Neuronal stem cell (in vitro differentiated cells): Measurements from ENCODE around the gene PIGU.
"Not testable (repeated sequence)": the region's sequence is repeated elsewhere in the genome, so short reads cannot be mapped to it uniquely, and the experiment has no call there.

ENCODE experiments used
- DNase-seq: peaks from one replicate; pipeline ENCODE4 v3.0.0-alpha.2; 2013; ENCODE audit warnings: low spot score
- H2AFZ ChIP-seq: one replicate; pipeline ENCODE4 v1.6.1; 2013; ENCODE audit warnings: mild to moderate bottlenecking, low read length, inconsistent platforms
- H2AK5ac ChIP-seq: 2 replicates; pipeline ENCODE4 v1.6.1; 2013; ENCODE audit warnings: low read depth, mild to moderate bottlenecking, inconsistent platforms, low read length, moderate library complexity, mixed read lengths
- H2BK120ac ChIP-seq: 2 replicates; pipeline ENCODE4 v1.6.1; 2013; ENCODE audit warnings: low read depth, mild to moderate bottlenecking, inconsistent platforms, low read length, moderate library complexity, mixed read lengths
- H2BK12ac ChIP-seq: one replicate; pipeline ENCODE4 v1.6.1; 2013; ENCODE audit warnings: low read length, inconsistent platforms
- H2BK15ac ChIP-seq: 2 replicates; pipeline ENCODE4 v1.6.1; 2013; ENCODE audit warnings: mild to moderate bottlenecking, low read length, inconsistent platforms, mixed read lengths
- H2BK5ac ChIP-seq: one replicate; pipeline ENCODE4 v1.6.1; 2013; ENCODE audit warnings: inconsistent platforms, mild to moderate bottlenecking, low read length, moderate library complexity
- H3K14ac ChIP-seq: one replicate; pipeline ENCODE4 v1.6.1; 2013; ENCODE audit warnings: low read length, inconsistent platforms
- H3K18ac ChIP-seq: 2 replicates; pipeline ENCODE4 v1.6.1; 2013; ENCODE audit warnings: low read length, inconsistent platforms
- H3K23ac ChIP-seq: 2 replicates; pipeline ENCODE4 v1.6.1; 2013; ENCODE audit warnings: low read depth, mild to moderate bottlenecking, mixed read lengths, low read length, inconsistent platforms; ENCODE audit not compliant: poor library complexity
- H3K27ac ChIP-seq: replicated peaks from 3 replicates; pipeline ENCODE4 v1.5.1; 2013; ENCODE audit warnings: low read length, inconsistent platforms
- H3K27me3 ChIP-seq, 3 experiments: 2 replicates each; pipeline ENCODE4 v1.6.1; 2013; ENCODE audit warnings: low read length in 3 of 3, mild to moderate bottlenecking in 2 of 3, inconsistent platforms in 1 of 3, low read depth in 1 of 3, mixed read lengths in 1 of 3, moderate library complexity in 1 of 3; ENCODE audit not compliant: control insufficient read depth in 3 of 3, insufficient read depth in 3 of 3
- H3K36me3 ChIP-seq, 2 donors: replicated peaks in 1 of 2; 2 replicates each; pipeline ENCODE4 v1.6.1; 2013; ENCODE audit warnings: low read length in 2 of 2; ENCODE audit not compliant: control insufficient read depth in 2 of 2, insufficient read depth in 2 of 2
- H3K4ac ChIP-seq: 2 replicates; pipeline ENCODE4 v1.6.1; 2013; ENCODE audit warnings: inconsistent platforms, mild to moderate bottlenecking, low read length, moderate library complexity
- H3K4me1 ChIP-seq, 2 donors: 1 replicate in 1 of 2; 2 replicates in 1 of 2; pipeline ENCODE4 v1.6.1; 2013; ENCODE audit warnings: low read length in 2 of 2, low read depth in 1 of 2; ENCODE audit not compliant: control insufficient read depth in 2 of 2, insufficient read depth in 1 of 2
- H3K4me2 ChIP-seq: one replicate; pipeline ENCODE4 v1.6.1; 2013; ENCODE audit warnings: mild to moderate bottlenecking, low read length, inconsistent platforms; ENCODE audit not compliant: insufficient read depth, poor library complexity, severe bottlenecking
- H3K4me3 ChIP-seq, 2 donors: 2 replicates each; pipeline ENCODE4 v1.5.1; 2013; ENCODE audit warnings: low read length in 2 of 2, mild to moderate bottlenecking in 2 of 2, inconsistent platforms in 1 of 2, moderate library complexity in 1 of 2
- H3K79me1 ChIP-seq: one replicate; pipeline ENCODE4 v1.6.1; 2013; ENCODE audit warnings: low read depth, mild to moderate bottlenecking, inconsistent platforms, low read length, moderate library complexity
- H3K9ac ChIP-seq: one replicate; pipeline ENCODE4 v1.6.1; 2013; ENCODE audit warnings: mild to moderate bottlenecking, low read depth, low read length, inconsistent platforms; ENCODE audit not compliant: poor library complexity
- H3K9me3 ChIP-seq, 2 donors: replicated peaks in 1 of 2; 2 replicates each; pipeline versions ENCODE3 to v1.6.1; 2013; ENCODE audit warnings: low read length in 2 of 2, mild to moderate bottlenecking in 2 of 2, inconsistent platforms in 1 of 2, low read depth in 1 of 2, mixed read lengths in 1 of 2, moderate library complexity in 1 of 2; ENCODE audit not compliant: control insufficient read depth in 2 of 2, insufficient read depth in 1 of 2
- H4K8ac ChIP-seq: one replicate; pipeline ENCODE4 v1.6.1; 2013; ENCODE audit warnings: low read depth, mild to moderate bottlenecking, inconsistent platforms, low read length, moderate library complexity
- H4K91ac ChIP-seq: one replicate; pipeline ENCODE4 v1.6.1; 2013; ENCODE audit warnings: low read length, low read depth, mild to moderate bottlenecking, inconsistent platforms; ENCODE audit not compliant: poor library complexity
- WGBS, 2 donors: extraction: QIAGEN DNeasy Blood & Tissue Kit; methylation state at CpG; one replicate each; pipeline ENCODE4 v1.1.7; 2013; ENCODE audit warnings: missing lambda C conversion rate in 2 of 2, mixed read lengths in 1 of 2; ENCODE audit not compliant: insufficient read length in 2 of 2, insufficient replicate concordance in 1 of 2; ENCODE audit errors: extremely low coverage in 2 of 2; 5-methylcytosine and 5-hydroxymethylcytosine counted together

Gene PIGU

DNA sequence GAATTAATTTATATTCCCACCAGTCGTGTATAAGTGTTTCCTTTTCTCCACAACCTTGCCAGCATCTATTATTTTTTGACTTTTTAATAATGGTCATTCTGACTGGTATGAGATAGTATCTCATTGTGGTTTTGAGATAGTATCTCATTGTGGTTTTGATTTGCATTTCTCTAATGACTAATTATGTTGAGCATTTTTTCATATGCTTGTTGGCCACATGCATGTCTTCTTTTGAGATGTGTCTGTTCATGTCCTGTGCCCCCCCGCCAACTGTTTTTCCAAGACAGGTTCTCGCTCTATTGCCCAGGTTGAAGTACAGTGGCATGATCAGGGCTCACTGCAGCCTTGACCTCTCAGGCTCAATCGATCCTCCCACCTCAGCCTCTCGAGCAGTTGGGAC, 15.1 kb downstream of the PIGU start:
- H3K9me3 ChIP-seq, H2AFZ ChIP-seq, H3K4me2 ChIP-seq, DNase-seq, H3K14ac ChIP-seq, H3K27me3 ChIP-seq, H3K27ac ChIP-seq, H4K91ac ChIP-seq, H4K8ac ChIP-seq, H3K9ac ChIP-seq, H2BK15ac ChIP-seq, H2AK5ac ChIP-seq, H2BK12ac ChIP-seq, H3K4me3 ChIP-seq, H3K23ac ChIP-seq, H3K79me1 ChIP-seq, H3K4ac ChIP-seq, H2BK5ac ChIP-seq, H2BK120ac ChIP-seq, H3K18ac ChIP-seq, H3K4me1 ChIP-seq: not testable (repeated sequence)
- no CpG with 5 or more reads among the region's 5 CpGs for WGBS, 2 donors
- peaks cover 3 to 10% of the 10 kb centered on the region in 2 donors for H3K36me3 ChIP-seq

DNA sequence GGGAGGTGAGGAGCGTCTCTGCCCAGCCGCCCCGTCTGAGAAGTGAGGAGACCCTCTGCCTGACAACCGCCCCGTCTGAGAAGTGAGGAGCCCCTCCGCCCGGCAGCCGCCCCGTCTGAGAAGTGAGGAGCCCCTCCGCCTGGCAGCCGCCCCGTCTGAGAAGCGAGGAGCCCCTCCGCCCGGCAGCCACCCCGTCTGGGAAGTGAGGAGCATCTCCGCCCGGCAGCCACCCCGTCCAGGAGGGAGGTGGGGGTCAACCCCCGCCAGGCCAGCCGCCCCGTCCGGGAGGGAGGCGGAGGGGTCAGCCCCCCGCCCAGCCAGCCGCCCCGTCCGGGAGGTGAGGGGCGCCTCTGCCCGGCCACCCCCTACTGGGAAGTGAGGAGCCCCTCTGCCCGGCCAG, 18.2 kb downstream of the PIGU start:
- WGBS, 2 donors: no CpG with 5 or more reads among the region's 31 CpGs

DNA sequence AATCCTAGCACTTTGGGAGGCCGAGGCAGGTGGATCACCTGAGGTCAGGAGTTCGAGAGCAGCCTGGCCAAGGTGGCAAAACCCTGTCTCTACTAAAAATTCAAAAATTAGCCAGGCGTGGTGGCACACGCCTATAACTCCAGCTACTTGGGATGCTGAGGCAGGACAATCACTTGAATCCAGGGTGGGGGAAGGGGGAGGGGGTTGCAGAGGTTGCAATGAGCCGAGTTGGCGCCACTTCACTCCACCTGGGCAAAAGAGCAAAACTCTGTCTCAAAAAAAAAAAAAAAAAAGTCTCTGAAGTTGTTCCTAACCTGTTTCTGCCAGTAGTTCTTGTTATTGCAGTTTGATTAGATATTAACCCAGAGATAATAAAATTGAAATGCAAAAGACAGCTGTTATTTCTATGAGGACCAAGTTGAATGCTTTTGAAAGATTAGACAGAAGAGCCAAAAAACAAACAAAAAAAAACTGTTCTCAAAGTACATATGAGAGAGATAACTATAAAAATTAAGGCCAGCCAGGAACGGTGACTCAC, 22.6 kb downstream of the PIGU start:
- Histone ChIP-seq H3K18ac (no peak overlapping the region), H3K14ac (no peak overlapping the region), H2BK5ac (no peak overlapping the region), H3K36me3 (peaks cover 5 to 48% of the 10 kb centered on the region in 2 donors), H2AK5ac (no peak overlapping the region), H4K91ac (no peak overlapping the region), H3K79me1 (no peaks in the 10 kb centered on the region), H3K9ac (no peak overlapping the region), H3K4me1 (no peaks in the 10 kb centered on the region), H4K8ac (no peak overlapping the region), H2BK12ac (no peak overlapping the region), H2BK120ac (no peak overlapping the region), H3K4me3 (no peak overlapping the region), H3K27me3 (no peaks in the 10 kb centered on the region), H3K27ac (no peak overlapping the region), H3K4ac (no peak overlapping the region), H2AFZ (no peak overlapping the region), H3K9me3 (peaks cover 0 to 12% of the 10 kb centered on the region in 2 donors), H2BK15ac (no peak overlapping the region), H3K4me2 (no peak overlapping the region), H3K23ac (no peak overlapping the region)
- DNase-seq: no peak
- no CpG with 5 or more reads among the region's 7 CpGs for WGBS, 2 donors

More for the DNA sequence above, 18.2 kb downstream of the PIGU start:
- not testable (repeated sequence) for H4K8ac ChIP-seq, H3K4ac ChIP-seq, H3K14ac ChIP-seq, H3K4me2 ChIP-seq, H2AFZ ChIP-seq, H3K27me3 ChIP-seq, H3K9me3 ChIP-seq, H2BK15ac ChIP-seq, H4K91ac ChIP-seq, H3K27ac ChIP-seq, H3K4me3 ChIP-seq, H2BK12ac ChIP-seq, DNase-seq, H3K23ac ChIP-seq, H3K4me1 ChIP-seq, H2BK120ac ChIP-seq, H3K18ac ChIP-seq, H3K9ac ChIP-seq, H2AK5ac ChIP-seq, H2BK5ac ChIP-seq, H3K79me1 ChIP-seq
- H3K36me3 ChIP-seq: peaks cover 3 to 22% of the 10 kb centered on the region in 2 donors

- Histone ChIP-seq H2BK12ac (no peak overlapping the region), H2AK5ac (no peak overlapping the region), H3K14ac (no peak overlapping the region), H4K91ac (no peak overlapping the region), H3K23ac (no peak overlapping the region), H3K27ac (no peak overlapping the region), H3K4me2 (no peak overlapping the region), H4K8ac (no peak overlapping the region), H2AFZ (no peak overlapping the region), H3K4ac (no peak overlapping the region), H3K36me3 (peaks cover 2 to 36% of the 10 kb centered on the region in 2 donors), H2BK5ac (no peak overlapping the region), H3K18ac (no peak overlapping the region), H2BK15ac (no peak overlapping the region), H2BK120ac (no peak overlapping the region), H3K27me3 (no peaks in the 10 kb centered on the region), H3K4me1 (no peaks in the 10 kb centered on the region), H3K9ac (no peak overlapping the region), H3K4me3 (no peak overlapping the region), H3K79me1 (no peaks in the 10 kb centered on the region), H3K9me3 (peaks cover 0 to 8% of the 10 kb centered on the region in 2 donors)
- WGBS, 2 donors: no CpG with 5 or more reads among the region's 2 CpGs
- DNase-seq: no peak
Measured at GRCh38 chr20:34651200-34651599, 25.7 kb downstream of the PIGU start.
